ENCODE results near the gene USP19. TPM values are rescaled to one million over a fixed set of nuclear protein-coding genes. Genes with fewer than 3 reads are reported as not detected.

Gene USP19
- total RNA-seq, 5 donors from 2014 or later (not counting 1 experiment from before 2014, with no cell fraction given) = 56.5 to 117 (median 105) TPM

- Histone ChIP-seq H3K4me3 (ENCODE audit: control insufficient read depth in 1 of 2, extremely low read depth in 1 of 2, low read length in 1 of 2) (no peak overlapping the region), H3K4me1 (ENCODE audit: control insufficient read depth in 1 of 2, extremely low read depth in 1 of 2, insufficient read depth in 2 of 2, low read length in 2 of 2) (peaks cover 0 to 6% of the 10 kb centered on the region in 2 experiments), H3K9me3 (no peaks in the 10 kb centered on the region), H3K27me3 (replicated peaks in 1 of 2; ENCODE audit: control insufficient read depth in 2 of 2, extremely low read depth in 1 of 2, insufficient read depth in 2 of 2, low read length in 1 of 2) (no peaks in the 10 kb centered on the region), H3K27ac (ENCODE audit: low read length) (no peak overlapping the region), H3K36me3 (ENCODE audit: control insufficient read depth in 2 of 2, extremely low read depth in 1 of 2, insufficient read depth in 1 of 2, low read length in 1 of 2) (peaks cover 0 to 11% of the 10 kb centered on the region in 2 donors)
- Mint-ChIP-seq H3K4me3 (no peak overlapping the region), H3K27ac (no peak overlapping the region), H3K4me1 (peaks cover 0 to 8% (median 6%) of the 10 kb centered on the region in 3 donors), H3K9me3 (no peaks in the 10 kb centered on the region), H3K27me3 (no peaks in the 10 kb centered on the region), H3K36me3 (no peaks in the 10 kb centered on the region)
- ChIA-PET POLR2A (no interaction called here), CTCF (interaction anchor here (1.0 to 2.8 kb wide), 6 partner anchors 12 to 169 kb away, joined by 3 to 10 read pairs (median 6); partner anchors contain the start of genes QRICH1 (in 1 of the 2) and WDR6 (in 1 of the 2))
- ATAC-seq (replicated peaks in 1 of 4) (no peak), DNase-seq (no peak)
- no CpG with 5 or more reads among the region's 1 CpG for WGBS (ENCODE audit: insufficient coverage)
These were observed 36.7 kb upstream of the USP19 start for GRCh38 chr3:49157289-49157688.

- H3K4me1 ChIP-seq (ENCODE audit: control insufficient read depth in 1 of 2, extremely low read depth in 1 of 2, insufficient read depth in 2 of 2, low read length in 2 of 2) = no peaks in the 10 kb centered on the region
- H3K4me3 ChIP-seq (ENCODE audit: control insufficient read depth in 1 of 2, extremely low read depth in 1 of 2, low read length in 1 of 2) = no peak overlapping the region
- H3K9me3 ChIP-seq = no peaks in the 10 kb centered on the region
- no CpG with 5 or more reads among the region's 3 CpGs for WGBS (ENCODE audit: insufficient coverage)
- DNase-seq (no peak), ATAC-seq (replicated peaks in 1 of 4) (no peak)
- H3K4me3 Mint-ChIP-seq = no peak overlapping the region
- no peaks in the 10 kb centered on the region for H3K9me3 Mint-ChIP-seq
- no peaks in the 10 kb centered on the region for H3K36me3 ChIP-seq (ENCODE audit: control insufficient read depth in 2 of 2, extremely low read depth in 1 of 2, insufficient read depth in 1 of 2, low read length in 1 of 2)
- ChIA-PET POLR2A (no interaction called here), CTCF (no interaction called here)
- no peak overlapping the region for H3K27ac Mint-ChIP-seq
- H3K27me3 Mint-ChIP-seq = no peaks in the 10 kb centered on the region
- no peaks in the 10 kb centered on the region for H3K27me3 ChIP-seq (replicated peaks in 1 of 2; ENCODE audit: control insufficient read depth in 2 of 2, extremely low read depth in 1 of 2, insufficient read depth in 2 of 2, low read length in 1 of 2)
- H3K4me1 Mint-ChIP-seq = peaks cover 0 to 6% (median 0%) of the 10 kb centered on the region in 3 donors
- H3K36me3 Mint-ChIP-seq = no peaks in the 10 kb centered on the region
- no peak overlapping the region for H3K27ac ChIP-seq (ENCODE audit: low read length)
These were observed 32.8 kb upstream of the USP19 start for GRCh38 chr3:49153349-49153912.

DNA sequence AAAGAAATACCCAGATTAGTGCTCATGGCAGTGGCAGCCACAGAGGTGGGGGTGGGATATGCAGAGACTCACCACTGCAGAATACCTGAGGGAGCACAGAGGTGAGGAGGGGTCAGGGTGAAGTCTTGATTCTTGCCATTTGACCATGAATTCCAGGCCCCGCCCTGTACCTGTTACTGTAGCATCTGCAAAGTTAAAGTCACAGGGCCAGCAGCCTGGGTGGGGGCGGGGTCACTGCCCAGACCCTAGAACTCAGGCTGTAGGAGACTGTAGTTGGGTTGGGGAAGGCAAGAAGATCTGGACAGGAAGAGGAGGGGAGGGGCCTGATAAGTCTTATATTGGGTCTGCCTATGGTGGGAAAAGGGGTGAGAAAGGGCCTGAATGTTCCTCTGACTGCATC is 31.0 kb upstream of the USP19 start:
- Histone ChIP-seq H3K36me3 (ENCODE audit: control insufficient read depth in 2 of 2, extremely low read depth in 1 of 2, insufficient read depth in 1 of 2, low read length in 1 of 2) (no peaks in the 10 kb centered on the region), H3K27ac (ENCODE audit: low read length) (no peak overlapping the region), H3K4me3 (ENCODE audit: control insufficient read depth in 1 of 2, extremely low read depth in 1 of 2, low read length in 1 of 2) (no peak overlapping the region), H3K9me3 (no peaks in the 10 kb centered on the region), H3K4me1 (ENCODE audit: control insufficient read depth in 1 of 2, extremely low read depth in 1 of 2, insufficient read depth in 2 of 2, low read length in 2 of 2) (no peaks in the 10 kb centered on the region), H3K27me3 (replicated peaks in 1 of 2; ENCODE audit: control insufficient read depth in 2 of 2, extremely low read depth in 1 of 2, insufficient read depth in 2 of 2, low read length in 1 of 2) (no peaks in the 10 kb centered on the region)
- ChIA-PET POLR2A (no interaction called here), CTCF (no interaction called here)
- whole genome bisulfite sequencing (ENCODE audit: insufficient coverage) = 81% methylated on average over 2 of the region's 2 CpGs
- Mint-ChIP-seq H3K27me3 (no peaks in the 10 kb centered on the region), H3K9me3 (no peaks in the 10 kb centered on the region), H3K36me3 (no peaks in the 10 kb centered on the region), H3K4me3 (no peak overlapping the region), H3K4me1 (no peaks in the 10 kb centered on the region), H3K27ac (no peak overlapping the region)
- DNase-seq = no peak
- ATAC-seq (replicated peaks in 1 of 4) = no peak

GRCh38 chr3:49148159-49148558 is 27.5 kb upstream of the USP19 start:
- 100% methylated on average over 1 of the region's 5 CpGs for WGBS (ENCODE audit: insufficient coverage)
- no peaks in the 10 kb centered on the region for H3K36me3 Mint-ChIP-seq
- ChIA-PET POLR2A (interaction anchor here in 1 of 2 donors (0.7 kb wide), 1 partner anchor 625 kb away, joined by 3 read pairs; no protein-coding TSS in a partner anchor), CTCF (interaction anchor here in 1 of 2 donors (0.6 kb wide), 1 partner anchor 10 kb away, joined by 3 read pairs; no protein-coding TSS in a partner anchor)
- Histone ChIP-seq H3K4me3 (ENCODE audit: control insufficient read depth in 1 of 2, extremely low read depth in 1 of 2, low read length in 1 of 2) (no peak overlapping the region), H3K9me3 (no peaks in the 10 kb centered on the region), H3K27me3 (replicated peaks in 1 of 2; ENCODE audit: control insufficient read depth in 2 of 2, extremely low read depth in 1 of 2, insufficient read depth in 2 of 2, low read length in 1 of 2) (peaks cover 0 to 3% of the 10 kb centered on the region in 2 experiments), H3K27ac (ENCODE audit: low read length) (no peak overlapping the region), H3K4me1 (ENCODE audit: control insufficient read depth in 1 of 2, extremely low read depth in 1 of 2, insufficient read depth in 2 of 2, low read length in 2 of 2) (no peaks in the 10 kb centered on the region), H3K36me3 (ENCODE audit: control insufficient read depth in 2 of 2, extremely low read depth in 1 of 2, insufficient read depth in 1 of 2, low read length in 1 of 2) (no peaks in the 10 kb centered on the region)
- no peaks in the 10 kb centered on the region for H3K9me3 Mint-ChIP-seq
- no peak for ATAC-seq (replicated peaks in 1 of 4)
- H3K4me1 Mint-ChIP-seq = no peaks in the 10 kb centered on the region
- H3K27ac Mint-ChIP-seq = no peak overlapping the region
- no peaks in the 10 kb centered on the region for H3K27me3 Mint-ChIP-seq
- DNase-seq = no peak
- no peak overlapping the region for H3K4me3 Mint-ChIP-seq

DNA sequence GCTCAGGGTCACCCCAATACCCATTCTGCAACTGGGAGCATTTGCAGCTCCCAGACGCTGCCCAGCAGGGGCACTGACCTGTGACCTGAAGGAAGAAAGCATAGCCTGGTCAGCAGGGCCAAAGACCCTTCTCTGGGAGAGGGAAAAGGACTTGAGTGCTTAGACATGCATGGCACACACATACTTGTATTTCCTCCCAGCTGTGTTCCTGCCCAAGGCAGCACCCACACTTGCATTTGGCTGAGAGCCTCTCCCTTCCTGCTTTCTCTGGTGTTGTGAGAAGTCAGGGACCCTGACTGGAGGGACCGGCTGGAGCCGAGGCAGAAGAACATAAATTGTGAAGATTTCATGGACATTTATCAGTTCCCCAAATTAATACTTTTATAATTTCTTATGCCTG is 19.5 kb upstream of the USP19 start:
- no peaks in the 10 kb centered on the region for H3K36me3 ChIP-seq (ENCODE audit: control insufficient read depth in 2 of 2, extremely low read depth in 1 of 2, insufficient read depth in 1 of 2, low read length in 1 of 2)
- DNase-seq = no peak
- ATAC-seq (replicated peaks in 1 of 4) = no peak

GRCh38 chr3:49135499-49135898 is 14.9 kb upstream of the USP19 start:
- WGBS (ENCODE audit: insufficient coverage) = 64% methylated on average over 4 of the region's 4 CpGs
- ATAC-seq (replicated peaks in 1 of 4) (no peak), DNase-seq (no peak)
- Histone ChIP-seq H3K4me3 (ENCODE audit: control insufficient read depth in 1 of 2, extremely low read depth in 1 of 2, low read length in 1 of 2) (no peak overlapping the region), H3K36me3 (ENCODE audit: control insufficient read depth in 2 of 2, extremely low read depth in 1 of 2, insufficient read depth in 1 of 2, low read length in 1 of 2) (no peaks in the 10 kb centered on the region), H3K27ac (ENCODE audit: low read length) (no peak overlapping the region), H3K4me1 (ENCODE audit: control insufficient read depth in 1 of 2, extremely low read depth in 1 of 2, insufficient read depth in 2 of 2, low read length in 2 of 2) (peaks cover 0 to 6% of the 10 kb centered on the region in 2 experiments), H3K9me3 (no peaks in the 10 kb centered on the region), H3K27me3 (replicated peaks in 1 of 2; ENCODE audit: control insufficient read depth in 2 of 2, extremely low read depth in 1 of 2, insufficient read depth in 2 of 2, low read length in 1 of 2) (peaks cover 0 to 60% of the 10 kb centered on the region in 2 experiments)
- Mint-ChIP-seq H3K27ac (no peak overlapping the region), H3K4me1 (peaks cover 0 to 4% (median 2%) of the 10 kb centered on the region in 3 donors), H3K4me3 (no peak overlapping the region), H3K9me3 (no peaks in the 10 kb centered on the region), H3K36me3 (no peaks in the 10 kb centered on the region), H3K27me3 (peaks cover 14 to 46% of the 10 kb centered on the region in 2 donors)
- ChIA-PET CTCF (no interaction called here), POLR2A (no interaction called here)

More for the DNA sequence above, 19.5 kb upstream of the USP19 start:
- Histone ChIP-seq H3K4me1 (ENCODE audit: control insufficient read depth in 1 of 2, extremely low read depth in 1 of 2, insufficient read depth in 2 of 2, low read length in 2 of 2) (no peaks in the 10 kb centered on the region), H3K27ac (ENCODE audit: low read length) (no peak overlapping the region), H3K4me3 (ENCODE audit: control insufficient read depth in 1 of 2, extremely low read depth in 1 of 2, low read length in 1 of 2) (no peak overlapping the region), H3K27me3 (replicated peaks in 1 of 2; ENCODE audit: control insufficient read depth in 2 of 2, extremely low read depth in 1 of 2, insufficient read depth in 2 of 2, low read length in 1 of 2) (peaks cover 0 to 36% of the 10 kb centered on the region in 2 experiments), H3K9me3 (no peaks in the 10 kb centered on the region)
- Mint-ChIP-seq H3K9me3 (peaks cover 0 to 4% (median 0%) of the 10 kb centered on the region in 3 donors), H3K27me3 (peaks cover 14 to 21% of the 10 kb centered on the region in 2 donors), H3K4me1 (no peaks in the 10 kb centered on the region), H3K36me3 (no peaks in the 10 kb centered on the region), H3K27ac (no peak overlapping the region), H3K4me3 (no peak overlapping the region)
- POLR2A ChIA-PET = no interaction called here
- CTCF ChIA-PET = no interaction called here
- no CpG with 5 or more reads among the region's 3 CpGs for WGBS (ENCODE audit: insufficient coverage)
